ENCODE data around the gene NDST3. TPM values are rescaled to one million over a fixed set of nuclear protein-coding genes. Genes with fewer than 3 reads are reported as not detected.
A peak's percentile ranks its signal among the peaks of the same experiment; 100 is the strongest.

Gene NDST3
- total RNA-seq, 1 donor from 2014 or later, result 0.49 TPM

- Histone ChIP-seq H3K9me3 (ENCODE audit: low read depth) (no peaks in the 10 kb centered on the region), H3K79me2 (ENCODE audit: low read depth) (no peaks in the 10 kb centered on the region), H3K4me2 (no peak overlapping the region), H3K27ac (no peak overlapping the region), H3K36me3 (no peaks in the 10 kb centered on the region), H3K27me3 (no peaks in the 10 kb centered on the region), H2AFZ (replicated peaks) (no peak overlapping the region), H3F3A (ENCODE audit: low read depth) (no peaks in the 10 kb centered on the region), H3K4me3 (no peak overlapping the region), H4K20me1 (ENCODE audit: low read depth) (no peaks in the 10 kb centered on the region), H3K9ac (no peak overlapping the region), H3K4me1 (no peaks in the 10 kb centered on the region)
- H3K27me3 Mint-ChIP-seq (ENCODE audit: insufficient read depth, low read depth), result peaks cover 4% of the 10 kb centered on the region
- H3K4me3 Mint-ChIP-seq, result no peak overlapping the region
- TF ChIP-seq CTCF (IDR thresholded peaks at IDR 0.05) (no peak), EZH2 (IDR thresholded peaks at IDR 0.05) (no peak)
- H3K27ac Mint-ChIP-seq, result peak overlapping the region; percentile 11
- no peak for DNase-seq (ENCODE audit: low spot score)
- peaks cover 2% of the 10 kb centered on the region for H3K9me3 Mint-ChIP-seq
- H3K4me1 Mint-ChIP-seq, result peaks cover 20% of the 10 kb centered on the region
- no peaks in the 10 kb centered on the region for H3K36me3 Mint-ChIP-seq
Measured at GRCh38 chr4:118086344-118086743, 52.1 kb downstream of the NDST3 start.

GRCh38 chr4:118087366-118087765 lies 53.1 kb downstream of the NDST3 start:
- H3K9me3 Mint-ChIP-seq, result peaks cover 2% of the 10 kb centered on the region
- peaks cover 4% of the 10 kb centered on the region for H3K27me3 Mint-ChIP-seq (ENCODE audit: insufficient read depth, low read depth)
- Histone ChIP-seq H3K4me2 (no peak overlapping the region), H3K79me2 (ENCODE audit: low read depth) (no peaks in the 10 kb centered on the region), H3K4me1 (no peaks in the 10 kb centered on the region), H3K36me3 (no peaks in the 10 kb centered on the region), H3K27me3 (no peaks in the 10 kb centered on the region), H3K9ac (no peak overlapping the region), H3K27ac (no peak overlapping the region), H3K9me3 (ENCODE audit: low read depth) (no peaks in the 10 kb centered on the region), H2AFZ (replicated peaks) (no peak overlapping the region), H3F3A (ENCODE audit: low read depth) (no peaks in the 10 kb centered on the region), H3K4me3 (no peak overlapping the region), H4K20me1 (ENCODE audit: low read depth) (no peaks in the 10 kb centered on the region)
- no peaks in the 10 kb centered on the region for H3K36me3 Mint-ChIP-seq
- no peak for DNase-seq (ENCODE audit: low spot score)
- no peak overlapping the region for H3K27ac Mint-ChIP-seq
- H3K4me1 Mint-ChIP-seq, result peaks cover 20% of the 10 kb centered on the region
- TF ChIP-seq EZH2 (IDR thresholded peaks at IDR 0.05), result no peak
- TF ChIP-seq EZH2phosphoT487 (IDR thresholded peaks at IDR 0.05), result no peak
- TF ChIP-seq CTCF (IDR thresholded peaks at IDR 0.05), result no peak
- no peak overlapping the region for H3K4me3 Mint-ChIP-seq

GRCh38 chr4:118099106-118099505 lies 64.8 kb downstream of the NDST3 start:
- no peak overlapping the region for H3K9ac ChIP-seq
- TF ChIP-seq CTCF (IDR thresholded peaks at IDR 0.05) (no peak), EZH2phosphoT487 (IDR thresholded peaks at IDR 0.05) (no peak), EZH2 (IDR thresholded peaks at IDR 0.05) (no peak)
- no peaks in the 10 kb centered on the region for H3K9me3 ChIP-seq (ENCODE audit: low read depth)
- H3K4me3 ChIP-seq, result no peak overlapping the region
- Mint-ChIP-seq H3K27me3 (ENCODE audit: insufficient read depth, low read depth) (no peaks in the 10 kb centered on the region), H3K4me1 (no peaks in the 10 kb centered on the region), H3K9me3 (no peaks in the 10 kb centered on the region), H3K36me3 (no peaks in the 10 kb centered on the region), H3K4me3 (no peak overlapping the region), H3K27ac (no peak overlapping the region)
- no peak overlapping the region for H3K27ac ChIP-seq
- DNase-seq (ENCODE audit: low spot score), result no peak
- H3F3A ChIP-seq (ENCODE audit: low read depth), result no peaks in the 10 kb centered on the region
- H3K4me1 ChIP-seq, result no peaks in the 10 kb centered on the region
- no peaks in the 10 kb centered on the region for H3K27me3 ChIP-seq
- H3K4me2 ChIP-seq, result no peak overlapping the region
- no peak overlapping the region for H2AFZ ChIP-seq (replicated peaks)
- no peaks in the 10 kb centered on the region for H3K79me2 ChIP-seq (ENCODE audit: low read depth)
- no peaks in the 10 kb centered on the region for H4K20me1 ChIP-seq (ENCODE audit: low read depth)
- no peaks in the 10 kb centered on the region for H3K36me3 ChIP-seq

Data from neural progenitor cell (in vitro differentiated cells).